HUES48 (cell line): ENCODE results near the gene RAB9A.
"Not testable (repeated sequence)": the region's sequence is repeated elsewhere in the genome, so short reads cannot be mapped to it uniquely, and the experiment has no call there.

Experiments used
- H3K27ac ChIP-seq: one replicate; pipeline ENCODE4 v1.7.0; 2013; ENCODE audit warnings: low read depth, low read length, inconsistent platforms
- H3K27me3 ChIP-seq: 2 replicates; pipeline ENCODE4 v1.6.1; 2013; ENCODE audit warnings: mild to moderate bottlenecking, low read length; ENCODE audit not compliant: control insufficient read depth, insufficient read depth
- H3K36me3 ChIP-seq: 2 replicates; pipeline ENCODE4 v1.6.1; 2013; ENCODE audit warnings: low read length; ENCODE audit not compliant: control insufficient read depth, insufficient read depth
- H3K4me1 ChIP-seq: 2 replicates; pipeline ENCODE4 v1.6.1; 2013; ENCODE audit warnings: mild to moderate bottlenecking, low read length; ENCODE audit not compliant: control insufficient read depth, insufficient read depth
- H3K4me3 ChIP-seq: 2 replicates; pipeline ENCODE4 v1.5.1; 2013; ENCODE audit warnings: mild to moderate bottlenecking, low read depth, low read length
- H3K9ac ChIP-seq: 2 replicates; pipeline ENCODE4 v1.6.1; 2013; ENCODE audit warnings: mild to moderate bottlenecking, low read depth, low read length, moderate library complexity
- H3K9me3 ChIP-seq: 2 replicates; pipeline ENCODE4 v1.6.1; 2013; ENCODE audit warnings: low read length; ENCODE audit not compliant: control insufficient read depth, insufficient read depth

RAB9A gene

GRCh38 chrX:13669755-13670154, 19.2 kb upstream of the RAB9A start:
- not testable (repeated sequence) for H3K4me3 ChIP-seq, H3K4me1 ChIP-seq, H3K27me3 ChIP-seq, H3K27ac ChIP-seq, H3K9me3 ChIP-seq, H3K36me3 ChIP-seq, H3K9ac ChIP-seq

GRCh38 chrX:13670197-13670596, 18.7 kb upstream of the RAB9A start:
- H3K27ac ChIP-seq, result no peak overlapping the region
- no peak overlapping the region for H3K9ac ChIP-seq

GRCh38 chrX:13673016-13673415, 15.9 kb upstream of the RAB9A start:
- Histone ChIP-seq H3K4me1 (no peaks in the 10 kb centered on the region), H3K9ac (no peak overlapping the region), H3K4me3 (no peak overlapping the region), H3K9me3 (no peaks in the 10 kb centered on the region), H3K27ac (no peak overlapping the region), H3K27me3 (no peaks in the 10 kb centered on the region), H3K36me3 (no peaks in the 10 kb centered on the region)

More at GRCh38 chrX:13670197-13670596, 18.7 kb upstream of the RAB9A start:
- Histone ChIP-seq H3K9me3 (no peaks in the 10 kb centered on the region), H3K36me3 (no peaks in the 10 kb centered on the region), H3K4me1 (no peaks in the 10 kb centered on the region), H3K4me3 (no peak overlapping the region), H3K27me3 (no peaks in the 10 kb centered on the region)

GRCh38 chrX:13676885-13677284, 12.0 kb upstream of the RAB9A start:
- Histone ChIP-seq H3K4me3 (no peak overlapping the region), H3K27me3 (no peaks in the 10 kb centered on the region), H3K9me3 (no peaks in the 10 kb centered on the region), H3K36me3 (no peaks in the 10 kb centered on the region), H3K27ac (no peak overlapping the region), H3K9ac (no peak overlapping the region), H3K4me1 (no peaks in the 10 kb centered on the region)

- H3K27ac ChIP-seq, H3K4me1 ChIP-seq, H3K9me3 ChIP-seq, H3K9ac ChIP-seq, H3K36me3 ChIP-seq, H3K4me3 ChIP-seq, H3K27me3 ChIP-seq: not testable (repeated sequence)
Measured at GRCh38 chrX:13679700-13680099, 9.2 kb upstream of the RAB9A start.

GRCh38 chrX:13681595-13681994, 7.3 kb upstream of the RAB9A start:
- Histone ChIP-seq H3K4me1 (no peaks in the 10 kb centered on the region), H3K27ac (no peak overlapping the region), H3K9ac (no peak overlapping the region), H3K4me3 (no peak overlapping the region), H3K36me3 (no peaks in the 10 kb centered on the region), H3K9me3 (no peaks in the 10 kb centered on the region), H3K27me3 (peaks cover 4% of the 10 kb centered on the region; the same call in 1 of the 2 replicates)

- no peaks in the 10 kb centered on the region for H3K9me3 ChIP-seq
- peaks cover 6% of the 10 kb centered on the region; the same call in 1 of the 2 replicates for H3K4me1 ChIP-seq
- H3K27ac ChIP-seq, result no peak overlapping the region
- H3K4me3 ChIP-seq, result no peak overlapping the region
- H3K36me3 ChIP-seq, result no peaks in the 10 kb centered on the region
- peaks cover 19% of the 10 kb centered on the region for H3K27me3 ChIP-seq
- no peak overlapping the region for H3K9ac ChIP-seq
Measured at GRCh38 chrX:13684361-13684760, 4.6 kb upstream of the RAB9A start.

GRCh38 chrX:13685126-13685763, 3.7 kb upstream of the RAB9A start:
- Histone ChIP-seq H3K4me1 (peaks cover 9% of the 10 kb centered on the region), H3K4me3 (no peak overlapping the region), H3K27me3 (peaks cover 19% of the 10 kb centered on the region), H3K9ac (no peak overlapping the region), H3K36me3 (no peaks in the 10 kb centered on the region), H3K9me3 (no peaks in the 10 kb centered on the region), H3K27ac (no peak overlapping the region)

- no peak overlapping the region for H3K27ac ChIP-seq
- H3K4me3 ChIP-seq, result no peak overlapping the region
- H3K9ac ChIP-seq, result no peak overlapping the region
- no peaks in the 10 kb centered on the region for H3K9me3 ChIP-seq
- no peaks in the 10 kb centered on the region for H3K36me3 ChIP-seq
- peaks cover 16% of the 10 kb centered on the region for H3K4me1 ChIP-seq
- H3K27me3 ChIP-seq, result peaks cover 19% of the 10 kb centered on the region
Measured at GRCh38 chrX:13687203-13687602, 1.7 kb upstream of the RAB9A start.

GRCh38 chrX:13688384-13688957, 457 bp upstream of the RAB9A start:
- peaks cover 19% of the 10 kb centered on the region for H3K27me3 ChIP-seq
- H3K9ac ChIP-seq, result 0 out of 2 replicates have a peak overlapping the region, but pooled peaks have one; percentile 22
- no peak overlapping the region for H3K27ac ChIP-seq

GRCh38 chrX:13689741-13690211, 848 bp downstream of the RAB9A start:
- H3K9me3 ChIP-seq, result no peaks in the 10 kb centered on the region
- peak overlapping the region; percentile 94 for H3K4me3 ChIP-seq
- H3K4me1 ChIP-seq, result peaks cover 42% of the 10 kb centered on the region
- peak overlapping the region; percentile 81 for H3K9ac ChIP-seq
- H3K36me3 ChIP-seq, result no peaks in the 10 kb centered on the region
- H3K27ac ChIP-seq, result peak overlapping the region; percentile 85
- H3K27me3 ChIP-seq, result peaks cover 19% of the 10 kb centered on the region

More at GRCh38 chrX:13688384-13688957, 457 bp upstream of the RAB9A start:
- peak overlapping the region; percentile 94 for H3K4me3 ChIP-seq
- H3K9me3 ChIP-seq, result no peaks in the 10 kb centered on the region
- H3K4me1 ChIP-seq, result peaks cover 28% of the 10 kb centered on the region
- H3K36me3 ChIP-seq, result no peaks in the 10 kb centered on the region
